ENCODE results near the gene ALK. TPM values are rescaled to one million over a fixed set of nuclear protein-coding genes. Genes with fewer than 3 reads are reported as not detected.

Gene ALK
- total and polyA plus RNA-seq, 10 of the 15 experiments (the other 5 are each of a cell fraction or from before 2014, with no cell fraction given), result 0.11 TPM; not detected in 9

DNA sequence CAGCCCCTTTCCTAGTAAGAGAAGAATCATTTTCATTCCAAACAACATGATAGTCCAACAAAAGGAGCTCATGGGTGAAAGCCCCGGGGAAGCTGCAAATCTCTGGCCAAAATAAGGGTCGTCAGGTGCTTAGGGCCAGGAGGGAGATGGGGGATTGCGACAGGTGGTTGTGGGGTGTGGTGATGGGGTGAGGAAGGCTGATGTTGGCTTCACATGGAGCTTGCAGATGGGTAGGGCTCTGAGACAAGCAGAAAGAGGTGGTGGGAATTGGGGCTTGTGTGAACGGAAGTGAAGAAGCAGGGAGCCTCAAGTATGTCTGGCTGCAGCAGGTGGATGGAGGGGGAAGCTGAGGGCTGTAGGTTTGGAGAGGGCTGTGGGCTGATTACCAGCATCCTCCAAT, 680.0 kb downstream of the ALK start (continued):
- no peak for TF ChIP-seq ZNF687 (IDR thresholded peaks at IDR 0.05)
- TF ChIP-seq PAX8 (IDR thresholded peaks at IDR 0.05), result no peak
- TF ChIP-seq KDM1A (IDR thresholded peaks at IDR 0.05; ENCODE audit: borderline replicate concordance), result no peak
- TF ChIP-seq RB1 (IDR thresholded peaks at IDR 0.05; ENCODE audit: borderline replicate concordance), result no peak
- TF ChIP-seq CHD2 (IDR thresholded peaks at IDR 0.05; ENCODE audit: borderline replicate concordance, low read depth, low read length), result no peak

GRCh38 chr2:29240601-29241000, 680.8 kb downstream of the ALK start:
- Histone ChIP-seq H3K4me1 (ENCODE audit: control insufficient read depth, insufficient read depth, low read length) (peaks cover 13% of the 10 kb centered on the region), H4K20me1 (ENCODE audit: control insufficient read depth, insufficient read depth) (no peaks in the 10 kb centered on the region), H3K4me2 (ENCODE audit: control insufficient read depth, insufficient read depth) (no peak overlapping the region), H3K27ac (ENCODE audit: control insufficient read depth, insufficient read depth) (no peak overlapping the region), H3K9me3 (replicated peaks; ENCODE audit: control insufficient read depth, insufficient read depth, low read length) (no peaks in the 10 kb centered on the region), H3K27me3 (replicated peaks in 1 of 2; ENCODE audit: control insufficient read depth in 2 of 2, insufficient read depth in 2 of 2, low read length in 1 of 2) (no peaks in the 10 kb centered on the region; a peak in 1 of 4 replicates), H2AFZ (ENCODE audit: control insufficient read depth, low read depth, low read length) (no peak overlapping the region), H3K36me3 (ENCODE audit: control insufficient read depth in 2 of 2, insufficient read depth in 2 of 2, low read length in 1 of 2) (no peaks in the 10 kb centered on the region), H3K4me3 (no peak overlapping the region), H3K79me2 (ENCODE audit: control insufficient read depth, insufficient read depth, low read length) (no peaks in the 10 kb centered on the region), H3K9ac (ENCODE audit: control insufficient read depth, insufficient read depth, low read length) (no peak overlapping the region)
- RAD21 ChIA-PET (ENCODE audit: unreplicated experiment), result no interaction called here
- POLR2A ChIA-PET, result no interaction called here
- in situ Hi-C loops (cut with MboI) (no loop called here), intact Hi-C loops (cut with micrococcal nuclease; ENCODE audit: unreplicated experiment) (no loop called here)
- DNase-seq (ENCODE audit: low read depth, low spot score), result no peak
- no peak for ATAC-seq
- FAIRE-seq, result no peak
- 65% methylated on average over 4 of the region's 4 CpGs for WGBS (ENCODE audit: insufficient coverage, insufficient replicate concordance, low lambda C conversion rate, missing lambda C conversion rate)
- SMC1A ChIA-PET (ENCODE audit: uncharacterized antibody, unreplicated experiment), result interaction anchor here (1.0 kb wide), 1 partner anchor 420 kb away, joined by 5 read pairs; no protein-coding TSS in a partner anchor
- BruUV-seq (replicated peaks), result no TSS peak
- CTCF ChIA-PET, result interaction anchor here (0.5 kb wide), 1 partner anchor 133 kb away, joined by 3 read pairs; no protein-coding TSS in a partner anchor
- no peak for TF ChIP-seq BCL11A (IDR thresholded peaks at IDR 0.05; ENCODE audit: low read depth, low read length)
- no peak for TF ChIP-seq POLR2AphosphoS5 (IDR thresholded peaks at IDR 0.05; ENCODE audit: low read length)
- no peak for TF ChIP-seq POLR2AphosphoS2 (IDR thresholded peaks at IDR 0.05; ENCODE audit: low read depth, low read length)
- no peak for TF ChIP-seq CEBPB (IDR thresholded peaks at IDR 0.05; ENCODE audit: borderline replicate concordance in 1 of 2, low read depth in 2 of 2, low read length in 2 of 2)
- no peak for TF ChIP-seq IRF4 (IDR thresholded peaks at IDR 0.05; ENCODE audit: low read depth, low read length)
- no peak for TF ChIP-seq NFIC (IDR thresholded peaks at IDR 0.05; ENCODE audit: low read depth, low read length)
- TF ChIP-seq NR2C1 (IDR thresholded peaks at IDR 0.05), result no peak
- no peak for TF ChIP-seq SMARCA5 (IDR thresholded peaks at IDR 0.05)
- TF ChIP-seq CEBPZ (IDR thresholded peaks at IDR 0.05; ENCODE audit: low read depth, low read length), result no peak
- TF ChIP-seq SRF (IDR thresholded peaks at IDR 0.05; ENCODE audit: low read depth in 2 of 2, low read length in 2 of 2), result no peak
- TF ChIP-seq, protein P1, sequence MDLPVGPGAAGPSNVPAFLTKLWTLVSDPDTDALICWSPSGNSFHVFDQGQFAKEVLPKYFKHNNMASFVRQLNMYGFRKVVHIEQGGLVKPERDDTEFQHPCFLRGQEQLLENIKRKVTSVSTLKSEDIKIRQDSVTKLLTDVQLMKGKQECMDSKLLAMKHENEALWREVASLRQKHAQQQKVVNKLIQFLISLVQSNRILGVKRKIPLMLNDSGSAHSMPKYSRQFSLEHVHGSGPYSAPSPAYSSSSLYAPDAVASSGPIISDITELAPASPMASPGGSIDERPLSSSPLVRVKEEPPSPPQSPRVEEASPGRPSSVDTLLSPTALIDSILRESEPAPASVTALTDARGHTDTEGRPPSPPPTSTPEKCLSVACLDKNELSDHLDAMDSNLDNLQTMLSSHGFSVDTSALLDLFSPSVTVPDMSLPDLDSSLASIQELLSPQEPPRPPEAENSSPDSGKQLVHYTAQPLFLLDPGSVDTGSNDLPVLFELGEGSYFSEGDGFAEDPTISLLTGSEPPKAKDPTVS (IDR thresholded peaks at IDR 0.05; ENCODE audit: low read depth, low read length), result no peak

Data from GM12878 (cell line).